GM19193 (cell line): ENCODE data around the gene GCK.

ENCODE experiments used
- POLR2A ChIP-seq: IDR thresholded peaks from 4 replicates; pipeline ENCODE4 v1.6.1; 2011; ENCODE audit not compliant: insufficient read depth, insufficient read length; ENCODE audit errors: extremely low read depth

The GCK gene

DNA sequence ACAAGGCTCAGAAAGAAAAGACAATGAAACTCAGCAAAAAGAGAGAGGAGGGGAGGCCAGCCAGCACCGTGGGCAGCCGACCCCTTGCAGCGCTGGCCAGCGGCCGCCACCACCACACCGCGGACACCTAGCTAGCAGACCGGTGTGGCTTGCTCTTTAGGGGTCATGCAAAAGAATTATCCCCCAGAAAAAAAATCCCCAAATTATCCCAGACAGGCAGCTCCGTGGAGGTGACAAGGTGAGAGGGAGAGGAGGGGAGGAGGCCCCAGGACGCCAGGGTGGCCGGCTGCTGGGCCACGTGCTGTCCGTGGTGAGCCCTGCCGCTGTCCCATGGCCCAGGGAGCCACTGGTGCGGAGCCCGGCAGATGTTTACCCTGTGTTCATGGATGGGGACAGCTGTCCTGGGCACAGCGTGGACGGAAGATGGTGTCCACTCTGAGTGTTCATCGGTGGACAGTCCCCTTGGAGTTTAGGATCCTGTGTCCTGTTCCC is 28.0 kb upstream of the GCK start:
- TF ChIP-seq POLR2A, result no peak

- no peak for TF ChIP-seq POLR2A
Measured at GRCh38 chr7:44216521-44217222, 27.4 kb upstream of the GCK start.

- TF ChIP-seq POLR2A, result no peak
Measured at GRCh38 chr7:44216019-44216418, 26.8 kb upstream of the GCK start.

- no peak for TF ChIP-seq POLR2A
Measured at GRCh38 chr7:44215531-44215930, 26.3 kb upstream of the GCK start.

GRCh38 chr7:44213877-44214388 is 24.7 kb upstream of the GCK start:
- TF ChIP-seq POLR2A, result no peak

DNA sequence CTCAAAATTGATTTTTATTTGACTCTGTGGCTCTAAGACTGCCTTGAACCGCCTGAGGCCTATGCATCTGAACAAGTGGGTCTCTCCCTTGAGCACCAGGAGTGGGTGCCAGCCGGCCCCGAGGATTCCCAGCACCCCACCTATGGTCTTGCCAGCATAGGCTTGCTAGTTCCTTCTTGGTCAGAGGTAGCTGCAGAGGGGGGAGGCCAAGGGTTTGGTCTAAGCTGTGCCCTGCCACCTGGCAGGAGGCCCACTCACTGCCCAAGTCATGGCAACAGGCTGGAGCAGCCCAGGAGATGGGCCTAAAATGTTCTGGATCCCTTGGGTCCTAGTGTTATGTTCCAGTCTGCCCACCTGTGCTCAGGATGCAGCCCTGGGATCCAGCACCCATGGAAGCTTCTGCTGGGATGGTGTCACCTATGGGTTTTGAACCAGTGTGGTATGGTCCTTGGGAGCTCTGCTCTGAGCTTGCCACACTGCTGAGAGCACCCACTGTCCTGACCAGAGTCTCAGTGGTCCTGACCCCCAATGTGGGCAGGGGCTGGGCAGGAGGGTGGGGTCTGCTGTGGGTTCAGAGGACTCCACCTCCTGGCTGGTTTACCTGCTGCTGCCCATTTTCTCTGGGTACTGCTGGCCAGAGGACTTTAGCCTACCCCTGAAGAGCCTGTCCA is 24.1 kb upstream of the GCK start:
- TF ChIP-seq POLR2A, result no peak

GRCh38 chr7:44212581-44213184 is 23.4 kb upstream of the GCK start:
- TF ChIP-seq POLR2A, result no peak

- TF ChIP-seq POLR2A, result no peak
Measured at GRCh38 chr7:44212018-44212417, 22.8 kb upstream of the GCK start.

DNA sequence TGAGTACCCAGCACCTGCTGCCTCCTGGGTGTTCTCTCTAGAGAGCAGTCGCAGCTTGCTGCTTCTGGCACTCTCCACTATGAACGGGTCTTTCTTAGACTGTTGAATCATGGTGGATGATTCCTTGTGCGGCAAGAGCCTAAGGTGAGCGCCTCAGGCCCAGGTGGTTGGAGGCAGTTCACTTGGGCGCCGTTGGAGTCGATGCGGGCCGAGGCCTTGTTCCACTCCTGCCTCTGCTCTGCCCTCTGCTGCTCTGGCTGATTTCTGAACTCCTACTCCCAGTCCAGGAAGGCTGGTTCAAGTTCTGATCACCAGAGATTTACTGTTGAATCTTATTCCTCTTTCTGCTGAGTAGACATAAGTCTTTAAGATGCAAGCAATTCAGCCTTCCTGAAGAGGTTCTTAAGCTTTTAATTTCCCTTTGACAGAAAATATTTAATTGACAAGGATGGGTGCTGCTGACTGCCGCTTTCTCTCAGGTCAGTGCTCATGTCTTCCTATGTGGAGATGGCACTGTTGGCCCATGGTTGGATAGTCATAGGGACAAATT is 22.0 kb upstream of the GCK start:
- TF ChIP-seq POLR2A, result no peak

- no peak for TF ChIP-seq POLR2A
Measured at GRCh38 chr7:44210107-44210506, 20.9 kb upstream of the GCK start.

GRCh38 chr7:44208085-44208484 is 18.8 kb upstream of the GCK start:
- no peak for TF ChIP-seq POLR2A

DNA sequence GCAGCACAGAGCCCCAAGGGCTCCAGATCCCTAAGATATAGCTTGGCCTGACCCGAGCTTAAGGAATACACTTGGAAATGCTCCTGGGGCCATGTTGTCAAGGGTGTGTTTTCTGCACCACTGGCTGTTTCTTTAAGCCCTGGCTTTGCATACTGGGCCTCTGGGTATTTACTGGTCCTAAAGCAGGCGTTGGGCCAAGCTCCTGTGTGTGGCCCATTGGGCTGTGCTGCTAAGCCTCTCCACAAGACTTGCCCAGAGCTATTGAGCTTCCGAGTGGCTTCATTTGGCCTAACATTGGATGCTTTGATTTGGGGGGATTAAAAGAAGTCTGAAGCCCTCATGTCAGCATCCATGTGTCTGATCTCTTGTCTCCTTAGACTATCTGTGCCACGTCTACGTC is 16.8 kb upstream of the GCK start:
- no peak for TF ChIP-seq POLR2A

DNA sequence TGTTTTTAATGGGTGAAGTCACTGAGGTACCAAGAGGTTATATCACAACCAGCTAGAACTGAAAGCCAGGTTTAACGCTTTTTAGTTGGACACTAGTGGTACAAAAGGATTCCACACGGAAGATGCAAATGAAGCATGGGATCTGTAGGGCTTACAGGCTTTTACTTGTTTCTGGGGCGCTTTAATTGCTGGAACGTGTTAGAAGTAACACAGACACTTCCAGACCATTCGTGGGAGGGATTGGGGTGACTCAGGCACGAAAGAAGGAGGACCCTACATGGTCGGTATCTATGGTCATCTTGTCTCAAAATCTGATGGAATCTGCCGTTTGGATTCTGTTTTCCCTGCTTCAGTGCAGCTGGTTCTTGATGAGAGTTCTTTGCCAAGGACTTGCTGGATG is 12.6 kb upstream of the GCK start:
- no peak for TF ChIP-seq POLR2A

DNA sequence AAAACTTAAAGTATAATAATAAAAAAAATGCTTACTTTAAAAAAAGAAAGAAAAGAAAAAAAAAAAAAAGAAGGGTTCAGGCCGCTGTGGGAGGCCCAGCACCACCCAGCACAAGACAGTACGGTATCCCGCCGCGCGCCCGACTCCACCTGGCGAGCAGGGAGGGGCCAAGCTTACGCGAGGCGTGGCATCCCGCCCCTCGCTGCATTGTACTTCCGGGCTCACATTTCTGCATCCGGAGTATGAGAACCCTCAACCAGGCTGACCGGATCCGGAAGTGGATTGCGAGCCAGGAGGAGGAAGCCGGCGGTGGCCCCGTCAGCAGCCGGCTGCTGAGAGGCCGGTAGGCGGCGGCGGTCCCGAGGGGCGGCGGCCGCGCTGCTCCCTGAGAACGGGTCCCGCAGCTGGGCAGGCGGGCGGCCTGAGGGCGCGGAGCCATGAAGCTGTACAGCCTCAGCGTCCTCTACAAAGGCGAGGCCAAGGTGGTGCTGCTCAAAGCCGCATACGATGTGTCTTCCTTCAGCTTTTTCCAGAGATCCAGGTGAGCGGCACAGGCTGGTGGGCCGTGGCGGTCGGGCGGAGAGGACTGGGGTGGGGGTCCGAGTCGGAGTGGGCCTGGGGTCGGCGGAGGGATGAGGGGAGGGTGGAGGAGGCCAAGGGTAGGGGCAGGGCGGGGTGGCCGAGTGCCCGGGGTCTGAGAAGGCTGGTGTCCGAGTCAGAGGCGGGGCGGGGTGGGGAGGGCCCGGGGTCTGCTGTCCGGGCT is 11.6 kb upstream of the GCK start, which contains the start of gene YKT6:
TSS of gene YKT6 (plus strand) at position 280 of the 763 bp plus-strand sequence. CDS start at position 438, 158 bp downstream.
- peak; percentile 94 for TF ChIP-seq POLR2A

GRCh38 chr7:44197474-44197873 is 8.2 kb upstream of the GCK start:
- TF ChIP-seq POLR2A, result no peak

DNA sequence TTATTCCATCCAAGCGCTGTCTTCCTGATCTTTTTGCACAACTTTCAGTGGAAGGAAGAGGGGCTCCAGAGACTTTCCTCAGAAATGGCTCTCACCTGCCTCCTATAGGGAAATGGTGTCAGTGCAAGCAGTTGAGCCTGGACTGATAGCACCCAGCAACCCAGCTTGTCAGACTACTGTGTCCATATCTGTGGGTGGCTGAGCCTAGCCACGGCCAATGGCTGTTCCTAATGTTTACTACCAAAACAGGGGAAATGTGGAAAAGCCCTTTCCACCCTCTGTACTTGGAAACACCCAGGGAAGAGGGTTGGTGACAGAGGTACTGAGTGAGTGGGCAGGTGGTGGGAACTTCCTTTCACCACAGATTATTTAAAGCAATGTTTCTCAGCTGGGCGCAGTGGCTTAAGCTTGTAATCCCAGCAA is 7.2 kb upstream of the GCK start:
- TF ChIP-seq POLR2A, result no peak
